Lower lobe of right lung (tissue), 2 donors: Measurements from ENCODE around the gene MMP21. TPM values are rescaled to one million over a fixed set of nuclear protein-coding genes. Genes with fewer than 3 reads are reported as not detected.
A peak's percentile ranks its signal among the peaks of the same experiment; 100 is the strongest.

Experiments used
- ATAC-seq, 2 donors: fragments of 200-7000 bp; cut with Tn5 transposase; one replicate each; pipeline ENCODE4 v1.9.1; 2020 to 2022; ENCODE audit warnings: mild to moderate bottlenecking in 2 of 2, moderate library complexity in 2 of 2
- DNase-seq: peaks from one replicate; pipeline ENCODE4 v3.0.0-alpha.2; 2020
- H3K27ac ChIP-seq: fragments of 200-600 bp; one replicate; pipeline ENCODE4 v1.8.0; 2022
- H3K27me3 ChIP-seq: fragments of 200-600 bp; one replicate; pipeline ENCODE4 v1.8.0; 2022; ENCODE audit warnings: low read depth
- H3K36me3 ChIP-seq: fragments of 200-600 bp; one replicate; pipeline ENCODE4 v1.8.0; 2022; ENCODE audit warnings: mild to moderate bottlenecking
- H3K4me1 ChIP-seq: fragments of 200-600 bp; one replicate; pipeline ENCODE4 v1.8.0; 2022
- H3K4me3 ChIP-seq: fragments of 200-600 bp; one replicate; pipeline ENCODE4 v1.8.0; 2022; ENCODE audit warnings: mild to moderate bottlenecking
- H3K9me3 ChIP-seq: fragments of 200-600 bp; one replicate; pipeline ENCODE4 v1.8.0; 2022
- CTCF ChIP-seq: fragments of 200-600 bp; IDR thresholded peaks from one replicate; pipeline ENCODE4 v1.8.0; 2022; ENCODE audit warnings: antibody characterized with exemption, mild to moderate bottlenecking
- intact Hi-C: fragments of 100-400 bp; cut with DNase I; formaldehyde crosslinking; loops from one replicate; pipeline ENCODE4 v1.11.0; 2022
- long read RNA-seq: library from polyadenylated mRNA; unstranded; transcript quantifications from one replicate; pipeline ENCODE4 v2.0.0, GENCODE V29; 2021
- total RNA-seq: library from RNA; stranded (reverse); fragmentation: NEBNext Ultra II Directional; extraction: Animal tissue kit (Norgen Biotek cat#: 25700); gene quantifications from one replicate; pipeline ENCODE4 v1.2.1, GENCODE V29; 2021
- donor health status: DM: no; HTN: yes; CAD: no; lungs with severe emphysema.

The MMP21 gene
- total RNA-seq: not detected
- long read RNA-seq, partial matches to known transcripts: 0 of 1 reads
- long read RNA-seq, other reads (novel, unspliced or antisense): 1 of 1 reads

GRCh38 chr10:125775491-125776106 lies at the start of gene MMP21:
TSS of gene MMP21 (minus strand) at chr10:125775821. CDS start at chr10:125775821, 0 bp downstream.
- Histone ChIP-seq H3K36me3 (no peaks in the 10 kb centered on the region), H3K27me3 (peaks cover 6% of the 10 kb centered on the region), H3K9me3 (no peaks in the 10 kb centered on the region), H3K4me3 (no peak within 1 kb of the TSS), H3K27ac (no peak within 1 kb of the TSS), H3K4me1 (no peaks in the 10 kb centered on the region)
- no peak for TF ChIP-seq CTCF
- ATAC-seq (no peak), DNase-seq (no peak)
- intact Hi-C loops: no loop called here

GRCh38 chr10:125824736-125825135 lies 49.1 kb upstream of the MMP21 start:
- Histone ChIP-seq H3K27me3 (no peaks in the 10 kb centered on the region), H3K4me1 (peaks cover 34% of the 10 kb centered on the region), H3K9me3 (no peaks in the 10 kb centered on the region), H3K27ac (no peak overlapping the region), H3K4me3 (peak overlapping the region; percentile 89), H3K36me3 (peaks cover 33% of the 10 kb centered on the region)
- DNase-seq (no peak), ATAC-seq (no peak)
- intact Hi-C loops: no loop called here
- TF ChIP-seq CTCF: no peak

- Histone ChIP-seq H3K4me1 (peaks cover 34% of the 10 kb centered on the region), H3K27me3 (no peaks in the 10 kb centered on the region), H3K36me3 (peaks cover 23% of the 10 kb centered on the region), H3K4me3 (peak overlapping the region; percentile 89), H3K27ac (peak overlapping the region; percentile 93), H3K9me3 (no peaks in the 10 kb centered on the region)
- DNase-seq (no peak), ATAC-seq (peak in 1 of 2 donors; percentile 1)
- intact Hi-C loops: no loop called here
- no peak for TF ChIP-seq CTCF
Measured at GRCh38 chr10:125823663-125824251, 48.1 kb upstream of the MMP21 start.

- Histone ChIP-seq H3K27ac (peak within 1 kb of the TSS; percentile 93), H3K36me3 (peaks cover 16% of the 10 kb centered on the region), H3K27me3 (no peaks in the 10 kb centered on the region), H3K4me1 (peaks cover 34% of the 10 kb centered on the region), H3K4me3 (peak within 1 kb of the TSS; percentile 89), H3K9me3 (no peaks in the 10 kb centered on the region)
- no peak for TF ChIP-seq CTCF
- peak; percentile 98 for ATAC-seq
- intact Hi-C loops: no loop called here
- DNase-seq: peak; percentile 96
Measured at GRCh38 chr10:125822878-125823662, 47.4 kb upstream of the MMP21 start, which contains the start of the genes BCCIP and UROS. TSS of gene BCCIP (plus strand) at chr10:125823546. CDS start at chr10:125823558, 12 bp downstream. TSS of gene UROS (minus strand) at chr10:125823258. CDS start at chr10:125816499, 6,759 bp downstream.

- ATAC-seq: no peak
- intact Hi-C loops: no loop called here
- H3K27ac ChIP-seq: no peak overlapping the region
- no peak overlapping the region for H3K4me3 ChIP-seq
- peaks cover 29% of the 10 kb centered on the region for H3K4me1 ChIP-seq
- no peak for TF ChIP-seq CTCF
- H3K36me3 ChIP-seq: peaks cover 5% of the 10 kb centered on the region
- no peak for DNase-seq
- H3K9me3 ChIP-seq: no peaks in the 10 kb centered on the region
- no peaks in the 10 kb centered on the region for H3K27me3 ChIP-seq
Measured at GRCh38 chr10:125820701-125821100, 45.1 kb upstream of the MMP21 start.
